GM12878 (cell line): ENCODE results near the gene ZNF785. TPM values are rescaled to one million over a fixed set of nuclear protein-coding genes. Genes with fewer than 3 reads are reported as not detected.

Experiments used
- ATAC-seq: fragments of 200-7000 bp; cut with Tn5 transposase; 3 replicates; pipeline ENCODE4 v1.9.1; 2020; ENCODE audit warnings: mild to moderate bottlenecking, moderate library complexity
- BruUV-seq: library from RNA; stranded (reverse); fragments of 400-500 nt; replicated peaks from 2 replicates; lab custom pipeline; 2021; lab: Mats Ljungman, UMichigan
- CTCF ChIA-PET: fragments of 300-600 bp; sonication (Branson Sonifier 250); formaldehyde crosslinking; extraction: SDS; loops from one replicate; lab custom pipeline; 2021; ENCODE audit warnings: inconsistent platforms; lab: Yijun Ruan, JAX
- POLR2A ChIA-PET: fragments of 350-600 bp; formaldehyde crosslinking; extraction: SDS; loops from one replicate; lab custom pipeline; 2021; ENCODE audit warnings: inconsistent platforms; lab: Charles Lee
- RAD21 ChIA-PET: fragments of 300-600 bp; sonication (Branson Sonifier 250); formaldehyde crosslinking; loops from one replicate; lab custom pipeline; 2023; ENCODE audit warnings: antibody characterized with exemption; ENCODE audit not compliant: unreplicated experiment; lab: Charles Lee
- SMC1A ChIA-PET: fragments of 300-600 bp; sonication (Branson Sonifier 250); formaldehyde crosslinking; loops from one replicate; lab custom pipeline; 2023; ENCODE audit not compliant: unreplicated experiment, uncharacterized antibody; lab: Charles Lee
- DNase-seq: peaks from one replicate; pipeline ENCODE4 v3.0.0-alpha.2; 2011; ENCODE audit warnings: low read depth, low spot score
- FAIRE-seq: peaks from 3 replicates; lab custom pipeline; 2011; peaks lifted over from hg19 to GRCh38; lab: Jason Lieb, UNC
- H2AFZ ChIP-seq: 2 replicates; pipeline ENCODE4 v1.6.0; 2011; ENCODE audit warnings: low read depth, low read length, control low read depth; ENCODE audit not compliant: control insufficient read depth
- H3K27ac ChIP-seq: 2 replicates; pipeline ENCODE4 v1.5.1; 2011; ENCODE audit warnings: control low read depth; ENCODE audit not compliant: control insufficient read depth, insufficient read depth
- H3K27me3 ChIP-seq, 2 experiments: replicated peaks in 1 of 2; 2 replicates each; pipeline versions ENCODE4 v1.6.0 to v1.6.1; 2011; ENCODE audit warnings: low read length in 1 of 2; ENCODE audit not compliant: control insufficient read depth in 2 of 2, insufficient read depth in 2 of 2
- H3K36me3 ChIP-seq, 2 experiments: 2 replicates each; pipeline ENCODE4 v1.5.1; 2011; ENCODE audit warnings: low read length in 1 of 2; ENCODE audit not compliant: control insufficient read depth in 2 of 2, insufficient read depth in 2 of 2
- H3K4me1 ChIP-seq: 2 replicates; pipeline ENCODE4 v1.6.1; 2011; ENCODE audit warnings: mild to moderate bottlenecking, low read length, moderate library complexity, mixed read lengths; ENCODE audit not compliant: control insufficient read depth, insufficient read depth
- H3K4me2 ChIP-seq: 2 replicates; pipeline ENCODE4 v1.6.0; 2011; ENCODE audit warnings: control low read depth; ENCODE audit not compliant: control insufficient read depth, insufficient read depth
- H3K4me3 ChIP-seq: fragments of 200-600 bp; sonication (generic); 2 replicates; pipeline ENCODE4 v1.5.1; 2016
- H3K79me2 ChIP-seq: 2 replicates; pipeline ENCODE4 v1.6.0; 2011; ENCODE audit warnings: low read length; ENCODE audit not compliant: control insufficient read depth, insufficient read depth
- H3K9ac ChIP-seq: 2 replicates; pipeline ENCODE4 v1.8.0; 2011; ENCODE audit warnings: low read length, control low read depth, mixed read lengths; ENCODE audit not compliant: control insufficient read depth, insufficient read depth
- H3K9me3 ChIP-seq: replicated peaks from 3 replicates; pipeline ENCODE4 v1.5.1; 2011; ENCODE audit warnings: mild to moderate bottlenecking, low read length; ENCODE audit not compliant: control insufficient read depth, insufficient read depth
- H4K20me1 ChIP-seq: 2 replicates; pipeline ENCODE4 v1.6.0; 2011; ENCODE audit not compliant: control insufficient read depth, insufficient read depth
- BRCA1 ChIP-seq: IDR thresholded peaks from 2 replicates; pipeline ENCODE4 v1.6.1; 2011; ENCODE audit warnings: low read depth, low read length, improper control_type of control experiment
- EED ChIP-seq: sonication (generic); IDR thresholded peaks from 2 replicates; pipeline ENCODE4 v1.6.1; 2016; ENCODE audit warnings: antibody characterized with exemption, low read depth
- ESRRA ChIP-seq: IDR thresholded peaks from 2 replicates; pipeline ENCODE4 v1.6.1; 2012; ENCODE audit warnings: mild to moderate bottlenecking, low read length, improper control_type of control experiment
- KLF5 ChIP-seq: fragments of 450-650 bp; IDR thresholded peaks from 2 replicates; pipeline ENCODE4 v1.6.1; 2014; ENCODE audit warnings: mild to moderate bottlenecking; ENCODE audit not compliant: partially characterized antibody
- NR2F1 ChIP-seq: fragments of 450-650 bp; conservative IDR thresholded peaks from 2 replicates; pipeline ENCODE4 v1.6.1; 2017; ENCODE audit warnings: mild to moderate bottlenecking
- SIN3A ChIP-seq: IDR thresholded peaks from 2 replicates; pipeline ENCODE4 v1.6.1; 2012; ENCODE audit warnings: low read depth, low read length, improper control_type of control experiment
- SMAD1 ChIP-seq: fragments of 450-650 bp; IDR thresholded peaks from 2 replicates; pipeline ENCODE4 v1.6.1; 2018; ENCODE audit warnings: mild to moderate bottlenecking, low read depth; ENCODE audit not compliant: partially characterized antibody
- STAT1 ChIP-seq: fragments of 450-650 bp; conservative IDR thresholded peaks from 2 replicates; pipeline ENCODE4 v1.6.1; 2014; ENCODE audit warnings: antibody characterized with exemption, mild to moderate bottlenecking
- STAT3 ChIP-seq: IDR thresholded peaks from 2 replicates; pipeline ENCODE4 v1.6.1; 2011; ENCODE audit warnings: low read depth, low read length, improper control_type of control experiment
- WGBS: methylation state at CpG from one replicate; pipeline ENCODE4 v1.1.6; 2016; ENCODE audit warnings: low lambda C conversion rate; ENCODE audit not compliant: insufficient replicate concordance, insufficient coverage; ENCODE audit errors: missing lambda C conversion rate; 5-methylcytosine and 5-hydroxymethylcytosine counted together
- in situ Hi-C: fragments of 300-500 bp; cut with MboI; formaldehyde crosslinking; loops from 9 replicates; pipeline ENCODE4 v1.14.3; 2018; ENCODE audit warnings: mixed read lengths
- intact Hi-C: fragments of 100-400 bp; cut with micrococcal nuclease; formaldehyde crosslinking; loops from one replicate; pipeline ENCODE4 v1.14.2; 2022; ENCODE audit not compliant: unreplicated experiment
- polyA plus RNA-seq, 11 experiments: library from polyadenylated mRNA; depleted of rRNA in 4 of 11; unstranded in 6 of 11; stranded (reverse) in 5 of 11; fragments of >200 nt; fragmentation: Nextera tagmentation in 4 of 11; fragmentation: Illumina TruSeq in 1 of 11; extraction: Ambion mirVana in 4 of 11; extraction: Trizol in 1 of 11; gene quantifications; 1 replicate in 1 of 11; 2 replicates in 10 of 11; pipeline versions ENCODE4 v1.2.1 to v1.2.3, GENCODE V29; 2011 to 2016; ENCODE audit warnings: inconsistent platforms in 2 of 11, missing spikeins in 2 of 11, low read depth in 1 of 11
- total RNA-seq, 4 experiments: library from RNA; depleted of rRNA in 3 of 4; stranded (reverse); fragments of >200 nt in 3 of 4; fragmentation: Illumina TruSeq in 1 of 4; extraction: Trizol in 1 of 4; gene quantifications; 2 replicates each; pipeline versions ENCODE4 v1.2.1 to v1.2.3, GENCODE V29; 2013 to 2021
- TF ChIP-seq, protein P1 (sequence below): IDR thresholded peaks from 2 replicates; pipeline ENCODE4 v1.6.1; 2012; ENCODE audit warnings: low read depth, low read length, improper control_type of control experiment
- TF ChIP-seq, protein P2 (sequence below): fragments of 450-650 bp; IDR thresholded peaks from 2 replicates; pipeline ENCODE4 v1.6.1; 2016; ENCODE audit warnings: mild to moderate bottlenecking
- TF ChIP-seq, protein P3 (sequence below): fragments of 450-650 bp; IDR thresholded peaks from 2 replicates; pipeline ENCODE4 v1.6.1; 2016; ENCODE audit warnings: mild to moderate bottlenecking

The ZNF785 gene
- total and polyA plus RNA-seq, 10 of the 15 experiments (the other 5 are each of a cell fraction or from before 2014, with no cell fraction given), result 0.87 to 11.5 (median 7.5) TPM

- ChIA-PET RAD21 (interaction anchor here (0.5 to 4.4 kb wide), 5 partner anchors 8 to 136 kb away, joined by 3 to 22 read pairs (median 7); partner anchors contain the start of genes DCTPP1, ZNF747 and ZNF764), POLR2A (interaction anchor here (1.0 to 1.6 kb wide), 7 partner anchors 8 to 166 kb away, joined by 3 to 10 read pairs (median 4); partner anchors contain the start of genes ZNF689 and ZNF764), CTCF (interaction anchor here (1.6 to 2.6 kb wide), 3 partner anchors 20 to 137 kb away, joined by 4 to 19 read pairs (median 8); partner anchors contain the start of gene DCTPP1), SMC1A (interaction anchor here (0.6 to 1.4 kb wide), 3 partner anchors 8 to 32 kb away, joined by 3 to 4 read pairs (median 4); partner anchors contain the start of genes ZNF747 and ZNF764)
- FAIRE-seq (no peak), ATAC-seq (no peak), DNase-seq (no peak)
- Histone ChIP-seq H3K79me2 (peaks cover 11% of the 10 kb centered on the region), H3K9ac (no peak overlapping the region), H3K27me3 (no peaks in the 10 kb centered on the region), H3K4me1 (peaks cover 27% of the 10 kb centered on the region), H3K36me3 (no peaks in the 10 kb centered on the region; a peak in 2 of 4 replicates), H4K20me1 (no peaks in the 10 kb centered on the region), H3K9me3 (no peaks in the 10 kb centered on the region), H3K4me3 (no peak overlapping the region), H3K27ac (no peak overlapping the region), H3K4me2 (no peak overlapping the region), H2AFZ (no peak overlapping the region)
- intact Hi-C loops (no loop called here), in situ Hi-C loops (no loop called here)
- 100% methylated on average over 1 of the region's 4 CpGs for WGBS
- no TSS peak for BruUV-seq
- no peak for TF ChIP-seq NR2F1
These were observed 19.0 kb downstream of the ZNF785 start for GRCh38 chr16:30566531-30566930.

GRCh38 chr16:30565984-30566383 is 19.5 kb downstream of the ZNF785 start:
- Histone ChIP-seq H3K4me1 (peaks cover 27% of the 10 kb centered on the region), H3K4me3 (no peak overlapping the region), H3K9ac (no peak overlapping the region), H3K27me3 (no peaks in the 10 kb centered on the region), H4K20me1 (no peaks in the 10 kb centered on the region), H3K4me2 (no peak overlapping the region), H3K79me2 (peaks cover 6% of the 10 kb centered on the region), H3K36me3 (no peaks in the 10 kb centered on the region; a peak in 2 of 4 replicates), H3K27ac (no peak overlapping the region), H2AFZ (no peak overlapping the region), H3K9me3 (no peaks in the 10 kb centered on the region)
- FAIRE-seq (no peak), ATAC-seq (no peak), DNase-seq (no peak)
- in situ Hi-C loops, result no loop called here
- no TSS peak for BruUV-seq
- POLR2A ChIA-PET, result interaction anchor here (0.7 to 1.6 kb wide), 7 partner anchors 9 to 166 kb away, joined by 3 to 4 read pairs (median 3); partner anchors contain the start of gene ZNF689
- WGBS, result 72% methylated on average over 8 of the region's 8 CpGs
- RAD21 ChIA-PET, result interaction anchor here (1.2 to 4.4 kb wide), 3 partner anchors 9 to 136 kb away, joined by 3 to 22 read pairs (median 17); partner anchors contain the start of genes DCTPP1 and ZNF747
- intact Hi-C loops, result no loop called here
- SMC1A ChIA-PET, result interaction anchor here (0.6 to 1.4 kb wide), 4 partner anchors 11 to 423 kb away, joined by 3 to 4 read pairs (median 4); partner anchors contain the start of gene ZNF747
- CTCF ChIA-PET, result interaction anchor here (0.8 to 2.6 kb wide), 6 partner anchors 20 to 136 kb away, joined by 3 to 8 read pairs (median 4); partner anchors contain the start of gene DCTPP1
- TF ChIP-seq EED, result no peak
- TF ChIP-seq, protein P1, sequence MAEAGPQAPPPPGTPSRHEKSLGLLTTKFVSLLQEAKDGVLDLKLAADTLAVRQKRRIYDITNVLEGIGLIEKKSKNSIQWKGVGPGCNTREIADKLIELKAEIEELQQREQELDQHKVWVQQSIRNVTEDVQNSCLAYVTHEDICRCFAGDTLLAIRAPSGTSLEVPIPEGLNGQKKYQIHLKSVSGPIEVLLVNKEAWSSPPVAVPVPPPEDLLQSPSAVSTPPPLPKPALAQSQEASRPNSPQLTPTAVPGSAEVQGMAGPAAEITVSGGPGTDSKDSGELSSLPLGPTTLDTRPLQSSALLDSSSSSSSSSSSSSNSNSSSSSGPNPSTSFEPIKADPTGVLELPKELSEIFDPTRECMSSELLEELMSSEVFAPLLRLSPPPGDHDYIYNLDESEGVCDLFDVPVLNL, result no peak
- TF ChIP-seq ESRRA, result no peak
- no peak for TF ChIP-seq STAT3
- TF ChIP-seq STAT1, result no peak
- no peak for TF ChIP-seq KLF5
- TF ChIP-seq, protein P2, sequence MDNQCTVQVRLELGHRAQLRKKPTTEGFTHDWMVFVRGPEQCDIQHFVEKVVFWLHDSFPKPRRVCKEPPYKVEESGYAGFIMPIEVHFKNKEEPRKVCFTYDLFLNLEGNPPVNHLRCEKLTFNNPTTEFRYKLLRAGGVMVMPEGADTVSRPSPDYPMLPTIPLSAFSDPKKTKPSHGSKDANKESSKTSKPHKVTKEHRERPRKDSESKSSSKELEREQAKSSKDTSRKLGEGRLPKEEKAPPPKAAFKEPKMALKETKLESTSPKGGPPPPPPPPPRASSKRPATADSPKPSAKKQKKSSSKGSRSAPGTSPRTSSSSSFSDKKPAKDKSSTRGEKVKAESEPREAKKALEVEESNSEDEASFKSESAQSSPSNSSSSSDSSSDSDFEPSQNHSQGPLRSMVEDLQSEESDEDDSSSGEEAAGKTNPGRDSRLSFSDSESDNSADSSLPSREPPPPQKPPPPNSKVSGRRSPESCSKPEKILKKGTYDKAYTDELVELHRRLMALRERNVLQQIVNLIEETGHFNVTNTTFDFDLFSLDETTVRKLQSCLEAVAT, result no peak
- TF ChIP-seq SMAD1, result no peak
- TF ChIP-seq SIN3A, result no peak
- TF ChIP-seq, protein P3, sequence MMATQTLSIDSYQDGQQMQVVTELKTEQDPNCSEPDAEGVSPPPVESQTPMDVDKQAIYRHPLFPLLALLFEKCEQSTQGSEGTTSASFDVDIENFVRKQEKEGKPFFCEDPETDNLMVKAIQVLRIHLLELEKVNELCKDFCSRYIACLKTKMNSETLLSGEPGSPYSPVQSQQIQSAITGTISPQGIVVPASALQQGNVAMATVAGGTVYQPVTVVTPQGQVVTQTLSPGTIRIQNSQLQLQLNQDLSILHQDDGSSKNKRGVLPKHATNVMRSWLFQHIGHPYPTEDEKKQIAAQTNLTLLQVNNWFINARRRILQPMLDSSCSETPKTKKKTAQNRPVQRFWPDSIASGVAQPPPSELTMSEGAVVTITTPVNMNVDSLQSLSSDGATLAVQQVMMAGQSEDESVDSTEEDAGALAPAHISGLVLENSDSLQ, result no peak
- TF ChIP-seq BRCA1, result no peak
